Endodermal cell (in vitro differentiated cells): Measurements from ENCODE around the gene NBEAL2. TPM values are rescaled to one million over a fixed set of nuclear protein-coding genes. Genes with fewer than 3 reads are reported as not detected.

ENCODE experiments used
- DNase-seq: peaks from one replicate; pipeline ENCODE4 v3.0.0-alpha.2; 2017
- H3K27ac ChIP-seq: 2 replicates; pipeline ENCODE4 v1.5.1; 2013; ENCODE audit warnings: mild to moderate bottlenecking, low read depth, low read length, moderate library complexity
- H3K27me3 ChIP-seq: 2 replicates; pipeline ENCODE4 v1.6.1; 2013; ENCODE audit warnings: mild to moderate bottlenecking, low read length, moderate library complexity; ENCODE audit not compliant: insufficient read depth, control insufficient read depth, poor library complexity, severe bottlenecking
- H3K36me3 ChIP-seq: 2 replicates; pipeline ENCODE4 v1.7.0; 2013; ENCODE audit warnings: mild to moderate bottlenecking, low read length, moderate library complexity; ENCODE audit not compliant: control insufficient read depth, insufficient read depth
- H3K4me1 ChIP-seq: one replicate; pipeline ENCODE4 v1.7.0; 2013; ENCODE audit warnings: low read length; ENCODE audit not compliant: control insufficient read depth, insufficient read depth
- H3K4me3 ChIP-seq: 2 replicates; pipeline ENCODE4 v1.5.1; 2013; ENCODE audit warnings: mild to moderate bottlenecking, low read length, moderate library complexity
- H3K9ac ChIP-seq: 2 replicates; pipeline ENCODE4 v1.6.1; 2013; ENCODE audit warnings: mild to moderate bottlenecking, low read length, moderate library complexity; ENCODE audit not compliant: poor library complexity, severe bottlenecking; ENCODE audit errors: extremely low read depth
- H3K9me3 ChIP-seq: 2 replicates; pipeline ENCODE4 v1.6.1; 2013; ENCODE audit warnings: mild to moderate bottlenecking, low read length, moderate library complexity; ENCODE audit not compliant: control insufficient read depth
- H3K27ac Mint-ChIP-seq: 2 replicates; pipeline ENCODE4 v1.8.0; 2020; ENCODE audit warnings: mixed read lengths
- H3K27me3 Mint-ChIP-seq: 2 replicates; pipeline ENCODE4 v1.8.0; 2021; ENCODE audit warnings: mild to moderate bottlenecking, mixed read lengths; ENCODE audit not compliant: insufficient read depth
- H3K36me3 Mint-ChIP-seq: 2 replicates; pipeline ENCODE4 v1.8.0; 2020; ENCODE audit warnings: low read depth, mixed read lengths
- H3K4me1 Mint-ChIP-seq: 2 replicates; pipeline ENCODE4 v1.8.0; 2020; ENCODE audit warnings: mixed read lengths
- H3K4me3 Mint-ChIP-seq: 2 replicates; pipeline ENCODE4 v1.8.0; 2020; ENCODE audit warnings: mild to moderate bottlenecking, moderate library complexity, mixed read lengths
- H3K9me3 Mint-ChIP-seq: 2 replicates; pipeline ENCODE4 v1.8.0; 2020; ENCODE audit warnings: mild to moderate bottlenecking, mixed read lengths
- CTCF ChIP-seq: fragments of 200-600 bp; sonication (generic); conservative IDR thresholded peaks from 2 replicates; pipeline ENCODE4 v1.5.0; 2021; ENCODE audit warnings: antibody characterized with exemption, mild to moderate bottlenecking
- WGBS, 2 experiments: methylation state at CpG; one replicate each; pipeline versions ENCODE4 v1.1.5 to v1.1.7; 2013; ENCODE audit warnings: missing lambda C conversion rate in 2 of 2, mixed read lengths in 1 of 2; ENCODE audit not compliant: insufficient coverage in 1 of 2, insufficient read length in 1 of 2; 5-methylcytosine and 5-hydroxymethylcytosine counted together
- total RNA-seq, 2 donors: library from RNA; stranded (reverse); fragmentation: NEBNext Ultra II Directional in 1 of 2; extraction: Animal tissue kit (Norgen Biotek cat#: 25700) in 1 of 2; gene quantifications; 2 replicates in 1 of 2; 3 replicates in 1 of 2; pipeline ENCODE4 v1.2.1, GENCODE V29; 2021

The NBEAL2 gene
- total RNA-seq, 2 donors from 2014 or later = 59.2 to 64.0 TPM

GRCh38 chr3:46989146-46989810 lies 9.8 kb downstream of the NBEAL2 start:
- Mint-ChIP-seq H3K27ac (peak overlapping the region; percentile 82), H3K36me3 (peaks cover 6% of the 10 kb centered on the region), H3K27me3 (no peaks in the 10 kb centered on the region), H3K9me3 (no peaks in the 10 kb centered on the region), H3K4me3 (no peak overlapping the region), H3K4me1 (peaks cover 30% of the 10 kb centered on the region)
- no peak overlapping the region for H3K9ac ChIP-seq
- no peak overlapping the region for H3K4me3 ChIP-seq
- no peak for TF ChIP-seq CTCF
- peaks cover 4% of the 10 kb centered on the region for H3K36me3 ChIP-seq
- peak; percentile 85 for DNase-seq
- H3K27me3 ChIP-seq = no peaks in the 10 kb centered on the region
- H3K27ac ChIP-seq = no peak overlapping the region
- H3K9me3 ChIP-seq = no peaks in the 10 kb centered on the region
- H3K4me1 ChIP-seq = peaks cover 10% of the 10 kb centered on the region
- WGBS, 2 experiments = 85 to 87% methylated on average over 11 to 17 of the region's 17 CpGs

- Histone ChIP-seq H3K36me3 (peaks cover 4% of the 10 kb centered on the region), H3K9ac (no peak overlapping the region), H3K4me1 (peaks cover 10% of the 10 kb centered on the region), H3K27ac (no peak overlapping the region), H3K27me3 (no peaks in the 10 kb centered on the region), H3K4me3 (no peak overlapping the region), H3K9me3 (no peaks in the 10 kb centered on the region)
- 91 to 93% methylated on average over 6 to 11 of the region's 11 CpGs for WGBS, 2 experiments
- Mint-ChIP-seq H3K27ac (no peak overlapping the region), H3K27me3 (no peaks in the 10 kb centered on the region), H3K4me1 (peaks cover 30% of the 10 kb centered on the region), H3K4me3 (no peak overlapping the region), H3K36me3 (peaks cover 5% of the 10 kb centered on the region), H3K9me3 (no peaks in the 10 kb centered on the region)
- no peak for DNase-seq
- no peak for TF ChIP-seq CTCF
Observed at GRCh38 chr3:46990573-46991374, 11.3 kb downstream of the NBEAL2 start.

GRCh38 chr3:46991406-46992165 lies 12.1 kb downstream of the NBEAL2 start:
- Mint-ChIP-seq H3K27ac (no peak overlapping the region), H3K9me3 (no peaks in the 10 kb centered on the region), H3K36me3 (peaks cover 5% of the 10 kb centered on the region), H3K4me3 (no peak overlapping the region), H3K4me1 (peaks cover 25% of the 10 kb centered on the region), H3K27me3 (no peaks in the 10 kb centered on the region)
- Histone ChIP-seq H3K36me3 (peaks cover 4% of the 10 kb centered on the region), H3K4me1 (peaks cover 10% of the 10 kb centered on the region), H3K27ac (no peak overlapping the region), H3K9me3 (no peaks in the 10 kb centered on the region), H3K9ac (no peak overlapping the region), H3K4me3 (no peak overlapping the region), H3K27me3 (no peaks in the 10 kb centered on the region)
- no peak for TF ChIP-seq CTCF
- no peak for DNase-seq
- 92% methylated on average over 4 to 16 of the region's 16 CpGs for WGBS, 2 experiments
